ENCODE results near the gene DBI.

The DBI gene

GRCh38 chr2:119364798-119365197, 2.0 kb upstream of the DBI start:
- no peak overlapping the region for H3K4me3 ChIP-seq (ENCODE audit: low read depth in 1 of 2, low read length in 1 of 2)

GRCh38 chr2:119365436-119365835, 1.3 kb upstream of the DBI start:
- no peaks in the 10 kb centered on the region for H3K27me3 ChIP-seq
- no peaks in the 10 kb centered on the region for H3K9me3 ChIP-seq
- H3K27ac ChIP-seq = no peak overlapping the region
- peak overlapping the region; percentile 92 to 96 for H3K4me3 ChIP-seq (ENCODE audit: low read depth in 1 of 2, low read length in 1 of 2)
- peaks cover 21% of the 10 kb centered on the region for H3K36me3 ChIP-seq
- TF ChIP-seq CTCF (IDR thresholded peaks at IDR 0.05) = no peak
- H3K4me1 ChIP-seq (ENCODE audit: control insufficient read depth in 1 of 2, insufficient read depth in 1 of 2, low read depth in 1 of 2, low read length in 1 of 2) = peaks cover 18 to 23% of the 10 kb centered on the region in 2 experiments

More at GRCh38 chr2:119364798-119365197, 2.0 kb upstream of the DBI start:
- no peak for TF ChIP-seq CTCF (IDR thresholded peaks at IDR 0.05)
- Histone ChIP-seq H3K27me3 (no peaks in the 10 kb centered on the region), H3K9me3 (no peaks in the 10 kb centered on the region), H3K4me1 (ENCODE audit: control insufficient read depth in 1 of 2, insufficient read depth in 1 of 2, low read depth in 1 of 2, low read length in 1 of 2) (peaks cover 18 to 23% of the 10 kb centered on the region in 2 experiments), H3K27ac (no peak overlapping the region), H3K36me3 (peaks cover 16% of the 10 kb centered on the region)

GRCh38 chr2:119366161-119366648, 572 bp upstream of the DBI start:
- Histone ChIP-seq H3K36me3 (peaks cover 29% of the 10 kb centered on the region), H3K4me1 (ENCODE audit: control insufficient read depth in 1 of 2, insufficient read depth in 1 of 2, low read depth in 1 of 2, low read length in 1 of 2) (peaks cover 18 to 23% of the 10 kb centered on the region in 2 experiments), H3K9me3 (no peaks in the 10 kb centered on the region), H3K27me3 (no peaks in the 10 kb centered on the region), H3K27ac (peak overlapping the region; percentile 77), H3K4me3 (ENCODE audit: low read depth in 1 of 2, low read length in 1 of 2) (peak overlapping the region; percentile 92 to 96)
- TF ChIP-seq CTCF (IDR thresholded peaks at IDR 0.05) = no peak

DNA sequence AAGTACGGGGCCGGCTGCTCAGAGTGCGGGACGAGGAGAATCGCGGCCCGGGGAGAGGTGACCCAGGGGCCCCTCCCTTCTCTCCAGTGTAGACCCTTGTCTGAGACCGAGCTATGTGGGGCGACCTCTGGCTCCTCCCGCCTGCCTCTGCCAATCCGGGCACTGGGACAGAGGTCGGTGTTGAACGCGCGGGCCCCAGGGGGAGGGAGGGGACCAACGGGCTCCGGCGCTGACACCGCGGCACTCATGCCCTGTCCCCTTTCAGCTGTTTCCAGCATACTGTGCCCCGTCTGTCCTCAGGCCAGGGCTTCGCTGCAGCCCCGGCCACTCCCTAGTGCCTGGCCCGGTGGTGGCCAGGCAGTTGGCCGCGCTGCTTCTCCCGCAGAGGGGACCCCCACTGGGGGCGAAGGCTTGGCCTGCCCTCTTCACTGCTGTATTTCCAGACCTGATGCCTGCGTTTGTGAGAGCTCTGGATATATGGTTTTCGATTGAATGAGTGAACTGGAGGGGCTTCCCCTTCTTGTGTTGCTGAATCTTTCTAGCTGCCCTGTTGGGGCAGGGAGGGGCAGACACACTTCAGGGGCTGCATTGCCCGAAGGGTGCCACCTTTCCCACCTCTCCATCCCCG, 809 bp downstream of the DBI start:
- Histone ChIP-seq H3K9me3 (no peaks in the 10 kb centered on the region), H3K27ac (peak overlapping the region; percentile 77), H3K27me3 (no peaks in the 10 kb centered on the region), H3K4me1 (ENCODE audit: control insufficient read depth in 1 of 2, insufficient read depth in 1 of 2, low read depth in 1 of 2, low read length in 1 of 2) (peaks cover 18 to 23% of the 10 kb centered on the region in 2 experiments), H3K4me3 (ENCODE audit: low read depth in 1 of 2, low read length in 1 of 2) (peak overlapping the region; percentile 92 to 96), H3K36me3 (peaks cover 42% of the 10 kb centered on the region)
- no peak for TF ChIP-seq CTCF (IDR thresholded peaks at IDR 0.05)

GRCh38 chr2:119369845-119370244, 3.1 kb downstream of the DBI start:
- Histone ChIP-seq H3K27me3 (no peaks in the 10 kb centered on the region), H3K36me3 (peaks cover 56% of the 10 kb centered on the region), H3K9me3 (no peaks in the 10 kb centered on the region), H3K27ac (no peak overlapping the region), H3K4me3 (ENCODE audit: low read depth in 1 of 2, low read length in 1 of 2) (no peak overlapping the region), H3K4me1 (ENCODE audit: control insufficient read depth in 1 of 2, insufficient read depth in 1 of 2, low read depth in 1 of 2, low read length in 1 of 2) (peaks cover 18 to 23% of the 10 kb centered on the region in 2 experiments)
- no peak for TF ChIP-seq CTCF (IDR thresholded peaks at IDR 0.05)

All from neutrophil (primary cell).